NCI-H2107 treated with DMSO at 0.1 percent for 48 hours (cell line): Measurements from ENCODE around the gene ATP2B1.

Experiments
- DNase-seq: peaks from one replicate; lab custom pipeline; 2025; ENCODE audit not compliant: unreplicated experiment; lab: John Stamatoyannopoulos, UW

The ATP2B1 gene

GRCh38 chr12:89694542-89694941 is 14.1 kb downstream of the ATP2B1 start:
- no peak for DNase-seq

GRCh38 chr12:89693639-89694202 is 14.9 kb downstream of the ATP2B1 start:
- no peak for DNase-seq

GRCh38 chr12:89692439-89692838 is 16.2 kb downstream of the ATP2B1 start:
- no peak for DNase-seq

- DNase-seq = no peak
Observed at GRCh38 chr12:89691659-89692058, 17.0 kb downstream of the ATP2B1 start.

GRCh38 chr12:89690925-89691324 is 17.7 kb downstream of the ATP2B1 start:
- DNase-seq = no peak

- DNase-seq = no peak
Observed at GRCh38 chr12:89689306-89689705, 19.3 kb downstream of the ATP2B1 start.

GRCh38 chr12:89686311-89686710 is 22.3 kb downstream of the ATP2B1 start:
- DNase-seq = no peak

GRCh38 chr12:89685363-89685972 is 23.2 kb downstream of the ATP2B1 start:
- no peak for DNase-seq

- no peak for DNase-seq
Observed at GRCh38 chr12:89684136-89684535, 24.5 kb downstream of the ATP2B1 start.

GRCh38 chr12:89682284-89682683 is 26.4 kb downstream of the ATP2B1 start:
- DNase-seq = no peak

GRCh38 chr12:89680409-89680808 is 28.2 kb downstream of the ATP2B1 start:
- DNase-seq = no peak

- DNase-seq = no peak
Observed at GRCh38 chr12:89679631-89680030, 29.0 kb downstream of the ATP2B1 start.

GRCh38 chr12:89678225-89678624 is 30.4 kb downstream of the ATP2B1 start:
- DNase-seq = no peak

GRCh38 chr12:89676930-89677329 is 31.7 kb downstream of the ATP2B1 start:
- no peak for DNase-seq

- DNase-seq = no peak
Observed at GRCh38 chr12:89674326-89674942, 34.2 kb downstream of the ATP2B1 start.

- no peak for DNase-seq
Observed at GRCh38 chr12:89673603-89674002, 35.0 kb downstream of the ATP2B1 start.

- no peak for DNase-seq
Observed at GRCh38 chr12:89672589-89672979, 36.1 kb downstream of the ATP2B1 start.

GRCh38 chr12:89671469-89671868 is 37.2 kb downstream of the ATP2B1 start:
- no peak for DNase-seq

GRCh38 chr12:89669197-89669596 is 39.4 kb downstream of the ATP2B1 start:
- no peak for DNase-seq

GRCh38 chr12:89665556-89665955 is 43.1 kb downstream of the ATP2B1 start:
- DNase-seq = no peak

- no peak for DNase-seq
Observed at GRCh38 chr12:89664441-89664840, 44.2 kb downstream of the ATP2B1 start.

GRCh38 chr12:89663577-89664357 is 44.9 kb downstream of the ATP2B1 start:
- no peak for DNase-seq
